HL-60 (cell line): ENCODE measurements around the gene SLC6A6.

Experiments
- DNase-seq, 2 experiments: peaks; one replicate each; pipeline ENCODE4 v3.0.0-alpha.2; 2010 to 2020; ENCODE audit warnings: low read depth in 1 of 2, low spot score in 1 of 2
- H3K27ac ChIP-seq: fragments of 250-450 bp; sonication (Bioruptor Pico); replicated peaks from 2 replicates; pipeline ENCODE4 v1.5.1; 2020; ENCODE audit warnings: mild to moderate bottlenecking, moderate library complexity
- H3K27me3 ChIP-seq: fragments of 250-450 bp; sonication (Bioruptor Pico); 2 replicates; pipeline ENCODE4 v1.5.1; 2021; ENCODE audit warnings: mild to moderate bottlenecking, moderate library complexity; ENCODE audit not compliant: insufficient read depth, poor library complexity, severe bottlenecking
- H3K4me3 ChIP-seq: replicated peaks from 2 replicates; pipeline ENCODE4 v1.5.1; 2011; ENCODE audit warnings: mild to moderate bottlenecking, control low read depth, low read length; ENCODE audit not compliant: insufficient read depth
- GABPA ChIP-seq: IDR thresholded peaks from 2 replicates; pipeline ENCODE4 v1.6.1; 2012; ENCODE audit warnings: low read depth
- POLR2AphosphoS5 ChIP-seq: IDR thresholded peaks from 2 replicates; pipeline ENCODE4 v1.6.1; 2012; ENCODE audit warnings: low read depth
- SPI1 ChIP-seq: IDR thresholded peaks from 2 replicates; pipeline ENCODE4 v1.6.1; 2012; ENCODE audit warnings: low read depth, mild to moderate bottlenecking, borderline replicate concordance
- TF ChIP-seq, protein P1 (sequence below): IDR thresholded peaks from 2 replicates; pipeline ENCODE4 v1.6.1; 2012; ENCODE audit warnings: low read depth; ENCODE audit not compliant: insufficient replicate concordance
- TF ChIP-seq, protein P2 (sequence below): IDR thresholded peaks from one replicate; pipeline ENCODE4 v1.5.1; 2011; ENCODE audit warnings: low read length, control low read depth, inconsistent platforms; ENCODE audit not compliant: insufficient read depth

The SLC6A6 gene

GRCh38 chr3:14488286-14489041 is 86.1 kb downstream of the SLC6A6 start:
- H3K27me3 ChIP-seq = no peaks in the 10 kb centered on the region
- no peak overlapping the region for H3K27ac ChIP-seq
- DNase-seq = no peak
- no peak overlapping the region for H3K4me3 ChIP-seq
- TF ChIP-seq SPI1 (no peak), GABPA (no peak), POLR2AphosphoS5 (no peak)
- TF ChIP-seq, protein P1, sequence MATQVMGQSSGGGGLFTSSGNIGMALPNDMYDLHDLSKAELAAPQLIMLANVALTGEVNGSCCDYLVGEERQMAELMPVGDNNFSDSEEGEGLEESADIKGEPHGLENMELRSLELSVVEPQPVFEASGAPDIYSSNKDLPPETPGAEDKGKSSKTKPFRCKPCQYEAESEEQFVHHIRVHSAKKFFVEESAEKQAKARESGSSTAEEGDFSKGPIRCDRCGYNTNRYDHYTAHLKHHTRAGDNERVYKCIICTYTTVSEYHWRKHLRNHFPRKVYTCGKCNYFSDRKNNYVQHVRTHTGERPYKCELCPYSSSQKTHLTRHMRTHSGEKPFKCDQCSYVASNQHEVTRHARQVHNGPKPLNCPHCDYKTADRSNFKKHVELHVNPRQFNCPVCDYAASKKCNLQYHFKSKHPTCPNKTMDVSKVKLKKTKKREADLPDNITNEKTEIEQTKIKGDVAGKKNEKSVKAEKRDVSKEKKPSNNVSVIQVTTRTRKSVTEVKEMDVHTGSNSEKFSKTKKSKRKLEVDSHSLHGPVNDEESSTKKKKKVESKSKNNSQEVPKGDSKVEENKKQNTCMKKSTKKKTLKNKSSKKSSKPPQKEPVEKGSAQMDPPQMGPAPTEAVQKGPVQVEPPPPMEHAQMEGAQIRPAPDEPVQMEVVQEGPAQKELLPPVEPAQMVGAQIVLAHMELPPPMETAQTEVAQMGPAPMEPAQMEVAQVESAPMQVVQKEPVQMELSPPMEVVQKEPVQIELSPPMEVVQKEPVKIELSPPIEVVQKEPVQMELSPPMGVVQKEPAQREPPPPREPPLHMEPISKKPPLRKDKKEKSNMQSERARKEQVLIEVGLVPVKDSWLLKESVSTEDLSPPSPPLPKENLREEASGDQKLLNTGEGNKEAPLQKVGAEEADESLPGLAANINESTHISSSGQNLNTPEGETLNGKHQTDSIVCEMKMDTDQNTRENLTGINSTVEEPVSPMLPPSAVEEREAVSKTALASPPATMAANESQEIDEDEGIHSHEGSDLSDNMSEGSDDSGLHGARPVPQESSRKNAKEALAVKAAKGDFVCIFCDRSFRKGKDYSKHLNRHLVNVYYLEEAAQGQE = no peak
- TF ChIP-seq, protein P2, sequence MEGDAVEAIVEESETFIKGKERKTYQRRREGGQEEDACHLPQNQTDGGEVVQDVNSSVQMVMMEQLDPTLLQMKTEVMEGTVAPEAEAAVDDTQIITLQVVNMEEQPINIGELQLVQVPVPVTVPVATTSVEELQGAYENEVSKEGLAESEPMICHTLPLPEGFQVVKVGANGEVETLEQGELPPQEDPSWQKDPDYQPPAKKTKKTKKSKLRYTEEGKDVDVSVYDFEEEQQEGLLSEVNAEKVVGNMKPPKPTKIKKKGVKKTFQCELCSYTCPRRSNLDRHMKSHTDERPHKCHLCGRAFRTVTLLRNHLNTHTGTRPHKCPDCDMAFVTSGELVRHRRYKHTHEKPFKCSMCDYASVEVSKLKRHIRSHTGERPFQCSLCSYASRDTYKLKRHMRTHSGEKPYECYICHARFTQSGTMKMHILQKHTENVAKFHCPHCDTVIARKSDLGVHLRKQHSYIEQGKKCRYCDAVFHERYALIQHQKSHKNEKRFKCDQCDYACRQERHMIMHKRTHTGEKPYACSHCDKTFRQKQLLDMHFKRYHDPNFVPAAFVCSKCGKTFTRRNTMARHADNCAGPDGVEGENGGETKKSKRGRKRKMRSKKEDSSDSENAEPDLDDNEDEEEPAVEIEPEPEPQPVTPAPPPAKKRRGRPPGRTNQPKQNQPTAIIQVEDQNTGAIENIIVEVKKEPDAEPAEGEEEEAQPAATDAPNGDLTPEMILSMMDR = no peak

DNA sequence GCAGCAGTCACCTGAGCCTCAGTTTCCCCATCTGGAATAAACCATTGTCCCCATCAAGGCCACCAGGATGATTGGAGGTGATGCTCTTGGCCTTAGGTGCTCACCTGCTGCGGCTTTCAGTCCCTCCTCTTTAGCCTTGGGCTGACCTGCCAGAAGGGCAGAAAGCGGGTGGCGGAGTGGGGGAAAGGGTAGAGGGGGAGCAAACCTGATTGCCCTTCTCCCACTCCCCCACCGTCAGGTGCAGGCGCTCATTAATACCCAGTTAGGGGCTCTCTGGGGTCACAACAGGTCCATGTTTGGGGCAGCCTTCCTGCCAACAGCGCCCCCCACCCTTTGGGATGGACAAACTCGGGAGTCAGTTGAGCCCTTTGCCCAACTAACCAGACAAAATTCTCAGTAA is 87.2 kb downstream of the SLC6A6 start:
- no peak for DNase-seq
- Histone ChIP-seq H3K27me3 (no peaks in the 10 kb centered on the region), H3K27ac (no peak overlapping the region), H3K4me3 (no peak overlapping the region)
- TF ChIP-seq, protein P1 = no peak
- TF ChIP-seq GABPA (no peak), SPI1 (no peak), POLR2AphosphoS5 (no peak; the same call in 1 of the 2 replicates)
- TF ChIP-seq, protein P2 = no peak

DNA sequence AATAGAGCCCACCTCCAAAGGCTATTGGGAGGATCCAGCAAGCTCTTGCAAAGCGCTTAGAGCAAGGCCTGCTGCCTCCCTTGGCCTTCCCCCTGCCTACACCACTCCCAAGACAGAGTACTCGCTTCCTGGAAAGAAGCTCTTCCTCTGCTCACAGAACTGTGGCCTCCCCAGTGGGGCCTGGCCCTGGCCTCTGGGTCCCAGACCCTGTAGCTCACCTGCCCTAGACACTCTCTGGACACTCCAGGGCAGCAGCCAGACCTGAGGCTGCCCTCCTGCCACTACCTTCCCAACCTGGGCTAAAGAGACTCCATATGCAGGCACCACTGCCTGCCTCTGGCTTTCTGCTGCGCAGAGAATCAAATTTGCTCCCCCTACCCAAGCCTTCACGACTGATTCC is 87.8 kb downstream of the SLC6A6 start:
- no peak for DNase-seq
- H3K27me3 ChIP-seq = no peaks in the 10 kb centered on the region
- TF ChIP-seq SPI1 = no peak
- TF ChIP-seq, protein P1 = no peak
- H3K4me3 ChIP-seq = no peak overlapping the region
- H3K27ac ChIP-seq = no peak overlapping the region
